ENCODE results near the gene ATP12A. TPM values are rescaled to one million over a fixed set of nuclear protein-coding genes. Genes with fewer than 3 reads are reported as not detected.

Gene ATP12A
- total RNA-seq, 6 experiments from 2014 or later: not detected

DNA sequence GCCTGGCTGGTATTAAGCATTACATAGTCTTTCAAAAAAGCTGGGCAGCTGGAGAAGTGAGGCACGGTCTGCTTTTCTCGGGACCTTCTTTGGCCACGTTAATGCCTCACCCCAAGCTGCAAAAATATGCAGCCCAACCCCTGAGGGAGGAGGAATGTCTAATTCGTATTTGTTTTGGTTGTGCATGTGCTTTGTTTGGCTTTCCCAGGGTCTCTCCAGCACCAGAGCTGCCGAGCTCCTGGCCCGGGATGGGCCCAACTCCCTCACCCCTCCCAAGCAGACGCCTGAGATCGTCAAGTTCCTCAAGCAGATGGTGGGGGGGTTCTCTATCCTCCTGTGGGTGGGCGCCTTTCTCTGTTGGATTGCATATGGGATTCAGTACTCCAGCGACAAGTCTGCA lies 7.9 kb downstream of the ATP12A start:
- H3K9me3 Mint-ChIP-seq: no peaks in the 10 kb centered on the region
- DNase-seq: no peak
- no peaks in the 10 kb centered on the region for H3K36me3 Mint-ChIP-seq (ENCODE audit: low read depth)
- H3K4me3 Mint-ChIP-seq: no peak overlapping the region
- H3K27ac Mint-ChIP-seq: no peak overlapping the region
- TF ChIP-seq, protein P1, sequence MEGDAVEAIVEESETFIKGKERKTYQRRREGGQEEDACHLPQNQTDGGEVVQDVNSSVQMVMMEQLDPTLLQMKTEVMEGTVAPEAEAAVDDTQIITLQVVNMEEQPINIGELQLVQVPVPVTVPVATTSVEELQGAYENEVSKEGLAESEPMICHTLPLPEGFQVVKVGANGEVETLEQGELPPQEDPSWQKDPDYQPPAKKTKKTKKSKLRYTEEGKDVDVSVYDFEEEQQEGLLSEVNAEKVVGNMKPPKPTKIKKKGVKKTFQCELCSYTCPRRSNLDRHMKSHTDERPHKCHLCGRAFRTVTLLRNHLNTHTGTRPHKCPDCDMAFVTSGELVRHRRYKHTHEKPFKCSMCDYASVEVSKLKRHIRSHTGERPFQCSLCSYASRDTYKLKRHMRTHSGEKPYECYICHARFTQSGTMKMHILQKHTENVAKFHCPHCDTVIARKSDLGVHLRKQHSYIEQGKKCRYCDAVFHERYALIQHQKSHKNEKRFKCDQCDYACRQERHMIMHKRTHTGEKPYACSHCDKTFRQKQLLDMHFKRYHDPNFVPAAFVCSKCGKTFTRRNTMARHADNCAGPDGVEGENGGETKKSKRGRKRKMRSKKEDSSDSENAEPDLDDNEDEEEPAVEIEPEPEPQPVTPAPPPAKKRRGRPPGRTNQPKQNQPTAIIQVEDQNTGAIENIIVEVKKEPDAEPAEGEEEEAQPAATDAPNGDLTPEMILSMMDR (IDR thresholded peaks at IDR 0.05): no peak
- peaks cover 9% of the 10 kb centered on the region for H3K4me1 Mint-ChIP-seq (ENCODE audit: low read depth)
- peaks cover 37% of the 10 kb centered on the region for H3K27me3 Mint-ChIP-seq (ENCODE audit: insufficient read depth)

DNA sequence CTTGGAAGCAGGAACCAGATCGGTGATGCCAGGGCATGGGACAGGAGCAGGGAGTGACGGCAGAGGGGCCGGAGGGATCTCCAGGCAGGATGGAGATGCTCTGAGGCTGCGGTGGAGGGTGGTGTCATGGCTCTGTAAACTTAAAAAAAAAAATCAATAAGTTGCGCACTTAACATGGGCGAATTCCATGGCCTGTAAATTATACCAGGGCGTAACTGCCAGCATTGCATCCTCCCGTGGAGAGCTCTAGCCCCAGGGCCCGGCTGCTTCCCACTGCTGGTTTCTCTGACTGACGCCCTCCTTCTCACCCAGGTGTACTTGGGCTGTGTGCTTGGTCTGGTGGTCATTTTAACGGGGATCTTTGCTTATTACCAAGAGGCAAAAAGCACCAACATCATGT lies 8.7 kb downstream of the ATP12A start:
- TF ChIP-seq, protein P1 (IDR thresholded peaks at IDR 0.05): no peak
- H3K27ac Mint-ChIP-seq: no peak overlapping the region
- H3K27me3 Mint-ChIP-seq (ENCODE audit: insufficient read depth): peaks cover 37% of the 10 kb centered on the region
- no peaks in the 10 kb centered on the region for H3K36me3 Mint-ChIP-seq (ENCODE audit: low read depth)
- DNase-seq: no peak
- no peaks in the 10 kb centered on the region for H3K9me3 Mint-ChIP-seq
- H3K4me3 Mint-ChIP-seq: no peak overlapping the region
- H3K4me1 Mint-ChIP-seq (ENCODE audit: low read depth): peaks cover 15% of the 10 kb centered on the region

DNA sequence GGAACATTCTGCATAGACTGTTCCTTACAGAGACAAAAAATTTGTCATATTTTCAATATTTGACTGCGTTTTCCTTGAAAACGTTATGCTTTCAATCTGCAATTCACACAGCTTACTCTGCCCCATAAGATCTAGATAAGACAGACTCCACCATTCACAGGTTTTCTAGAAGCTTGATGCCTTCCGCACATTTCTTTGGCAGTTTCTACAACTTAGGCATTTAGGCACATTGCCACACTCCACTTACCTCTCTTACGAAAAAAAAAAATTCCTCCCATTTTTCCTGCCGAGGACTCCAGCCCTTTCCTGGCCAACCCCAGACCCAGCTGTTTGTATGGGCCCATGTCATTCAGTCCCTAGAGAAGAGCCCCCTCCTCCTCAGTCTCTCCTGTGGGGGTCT lies 11.2 kb downstream of the ATP12A start:
- Mint-ChIP-seq H3K4me1 (ENCODE audit: low read depth) (peaks cover 19% of the 10 kb centered on the region), H3K27ac (no peak overlapping the region), H3K36me3 (ENCODE audit: low read depth) (no peaks in the 10 kb centered on the region), H3K9me3 (no peaks in the 10 kb centered on the region), H3K4me3 (no peak overlapping the region), H3K27me3 (ENCODE audit: insufficient read depth) (peaks cover 25% of the 10 kb centered on the region)
- TF ChIP-seq, protein P1 (IDR thresholded peaks at IDR 0.05): no peak
- no peak for DNase-seq

DNA sequence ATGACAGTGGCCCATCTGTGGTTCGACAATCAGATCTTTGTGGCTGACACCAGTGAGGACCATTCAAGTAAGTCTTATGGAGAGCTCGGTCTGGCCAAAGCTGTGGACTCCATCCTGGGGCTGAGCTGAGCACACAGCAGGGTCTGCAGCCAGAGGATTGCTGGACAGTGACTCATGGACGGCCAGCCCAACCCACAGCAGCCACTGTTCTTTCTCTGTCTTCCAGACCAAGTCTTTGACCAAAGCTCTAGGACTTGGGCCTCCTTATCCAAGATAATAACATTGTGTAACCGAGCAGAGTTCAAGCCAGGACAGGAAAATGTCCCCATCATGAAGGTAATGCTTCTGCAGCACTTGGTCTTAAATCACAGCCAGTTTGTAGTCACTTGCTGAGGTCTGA lies 12.4 kb downstream of the ATP12A start:
- H3K27me3 Mint-ChIP-seq (ENCODE audit: insufficient read depth): peaks cover 25% of the 10 kb centered on the region
- no peak overlapping the region for H3K4me3 Mint-ChIP-seq
- H3K4me1 Mint-ChIP-seq (ENCODE audit: low read depth): peaks cover 19% of the 10 kb centered on the region
- no peaks in the 10 kb centered on the region for H3K36me3 Mint-ChIP-seq (ENCODE audit: low read depth)
- DNase-seq: no peak
- H3K27ac Mint-ChIP-seq: no peak overlapping the region
- H3K9me3 Mint-ChIP-seq: no peaks in the 10 kb centered on the region
- TF ChIP-seq, protein P1 (IDR thresholded peaks at IDR 0.05): no peak

DNA sequence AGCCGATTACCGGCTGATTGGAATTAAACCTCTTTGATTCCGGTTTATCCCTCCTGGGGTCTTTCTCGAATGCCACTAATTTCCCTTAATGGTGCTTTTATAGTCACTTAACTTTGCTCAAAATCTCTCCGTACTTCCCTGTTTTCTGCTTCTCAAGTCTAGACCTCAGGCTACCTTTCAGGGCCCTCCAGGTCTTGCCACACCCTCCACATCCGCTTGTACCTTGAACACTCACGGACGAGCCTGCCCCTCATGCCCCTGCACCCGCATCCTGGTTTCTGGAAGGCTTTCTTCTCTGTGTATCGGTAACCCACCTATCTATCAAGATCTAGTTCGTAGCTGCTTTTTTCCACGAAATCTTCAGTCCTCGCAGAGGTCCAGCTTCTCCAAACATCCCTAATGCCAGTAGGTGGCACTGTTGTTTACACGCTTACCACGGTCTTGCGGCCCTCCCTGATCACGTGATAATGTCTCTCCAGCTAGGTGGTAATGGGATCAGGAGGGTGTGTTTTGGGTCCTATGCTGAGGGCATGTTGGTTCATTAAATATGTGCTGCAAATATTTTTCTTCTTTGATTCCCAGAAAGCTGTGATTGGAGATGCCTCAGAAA lies 13.8 kb downstream of the ATP12A start:
- Mint-ChIP-seq H3K4me1 (ENCODE audit: low read depth) (peaks cover 19% of the 10 kb centered on the region), H3K9me3 (no peaks in the 10 kb centered on the region), H3K27me3 (ENCODE audit: insufficient read depth) (peaks cover 26% of the 10 kb centered on the region), H3K27ac (no peak overlapping the region), H3K4me3 (no peak overlapping the region), H3K36me3 (ENCODE audit: low read depth) (no peaks in the 10 kb centered on the region)
- TF ChIP-seq, protein P1 (IDR thresholded peaks at IDR 0.05): peak; percentile 85
- peak; percentile 42 for DNase-seq
